GM18868 (cell line): Measurements from ENCODE around the gene PHKG2.

Experiments
- ATAC-seq: cut with Tn5 transposase; IDR thresholded peaks from one replicate; pipeline ENCODE4 v1.9.1; 2021; ENCODE audit warnings: mild to moderate bottlenecking, moderate library complexity; ENCODE audit not compliant: unreplicated experiment

The PHKG2 gene

DNA sequence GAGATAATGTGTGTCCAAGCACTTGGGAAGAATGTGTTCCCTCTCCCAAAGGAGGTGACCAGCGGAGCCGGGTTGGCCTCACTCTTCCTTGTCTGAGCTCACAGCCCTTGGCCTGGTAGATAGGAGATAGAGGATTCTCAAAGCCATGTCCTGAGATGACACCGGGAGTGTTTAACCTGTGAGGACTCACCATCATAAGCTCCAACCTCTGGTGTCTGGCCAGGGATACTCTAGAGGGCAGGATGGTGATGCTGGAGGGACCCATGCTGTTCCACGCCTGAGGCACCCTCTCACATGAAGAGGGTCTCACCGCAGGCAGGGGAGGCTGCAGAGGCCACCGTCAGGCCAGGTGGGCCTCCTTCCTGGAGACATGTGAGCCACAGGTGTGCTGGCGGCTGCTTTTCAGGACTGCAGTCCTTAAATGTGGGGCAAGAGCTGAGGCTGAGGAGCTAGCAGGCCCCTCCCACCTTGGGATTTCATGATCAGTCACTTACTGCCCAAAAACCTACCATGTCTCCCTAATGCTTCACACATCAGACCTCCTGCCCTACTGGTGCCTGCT, 45.4 kb downstream of the PHKG2 start:
- ATAC-seq: no peak

GRCh38 chr16:30794634-30795033, 46.4 kb downstream of the PHKG2 start:
- ATAC-seq: no peak

- ATAC-seq: no peak
Measured at GRCh38 chr16:30797670-30798309, 49.6 kb downstream of the PHKG2 start.
